ENCODE results near the gene MYH9.

Gene MYH9

GRCh38 chr22:36349726-36350125, 38.0 kb downstream of the MYH9 start:
- DNase-seq (ENCODE audit: low read depth) = no peak

GRCh38 chr22:36348760-36349159, 39.0 kb downstream of the MYH9 start:
- no peak for DNase-seq (ENCODE audit: low read depth)

GRCh38 chr22:36347094-36347493, 40.7 kb downstream of the MYH9 start:
- no peak for DNase-seq (ENCODE audit: low read depth)

- no peak for DNase-seq (ENCODE audit: low read depth)
These were observed 43.5 kb downstream of the MYH9 start for GRCh38 chr22:36344106-36344827.

GRCh38 chr22:36343720-36344105, 44.1 kb downstream of the MYH9 start:
- DNase-seq (ENCODE audit: low read depth) = no peak

- DNase-seq (ENCODE audit: low read depth) = no peak
These were observed 44.6 kb downstream of the MYH9 start for GRCh38 chr22:36343070-36343719.

GRCh38 chr22:36341640-36342041, 46.1 kb downstream of the MYH9 start:
- DNase-seq (ENCODE audit: low read depth) = no peak

- no peak for DNase-seq (ENCODE audit: low read depth)
These were observed 47.1 kb downstream of the MYH9 start for GRCh38 chr22:36340621-36341020.

- no peak for DNase-seq (ENCODE audit: low read depth)
These were observed 48.3 kb downstream of the MYH9 start for GRCh38 chr22:36339171-36340065.

GRCh38 chr22:36337365-36338130, 50.2 kb downstream of the MYH9 start:
- no peak for DNase-seq (ENCODE audit: low read depth)

GRCh38 chr22:36336246-36337182, 51.3 kb downstream of the MYH9 start:
- no peak for DNase-seq (ENCODE audit: low read depth)

- DNase-seq (ENCODE audit: low read depth) = no peak
These were observed 52.1 kb downstream of the MYH9 start for GRCh38 chr22:36335621-36336020.

GRCh38 chr22:36334821-36335603, 52.8 kb downstream of the MYH9 start:
- no peak for DNase-seq (ENCODE audit: low read depth)

- DNase-seq (ENCODE audit: low read depth) = no peak
These were observed 53.5 kb downstream of the MYH9 start for GRCh38 chr22:36334081-36334820.

- DNase-seq (ENCODE audit: low read depth) = no peak
These were observed 54.1 kb downstream of the MYH9 start for GRCh38 chr22:36333644-36334043.

GRCh38 chr22:36332623-36333332, 55.0 kb downstream of the MYH9 start:
- no peak for DNase-seq (ENCODE audit: low read depth)

GRCh38 chr22:36331912-36332622, 55.7 kb downstream of the MYH9 start:
- no peak for DNase-seq (ENCODE audit: low read depth)

- no peak for DNase-seq (ENCODE audit: low read depth)
These were observed 56.4 kb downstream of the MYH9 start for GRCh38 chr22:36331306-36331911.
